ENCODE results near the gene ANKRD49. TPM values are rescaled to one million over a fixed set of nuclear protein-coding genes. Genes with fewer than 3 reads are reported as not detected.
A peak's percentile ranks its signal among the peaks of the same experiment; 100 is the strongest.

ANKRD49 gene
- polyA plus RNA-seq = 10 to 100 TPM; 19.4 to 26.4 (median 19.9) TPM

GRCh38 chr11:94493281-94494125 lies at the start of gene ANKRD49, which contains the start of gene MRE11:
Gene ANKRD49 (plus strand): TSS chr11:94493984. CDS start chr11:94496694, 2,710 bp downstream.
Gene MRE11 (minus strand): TSS chr11:94493844. CDS start chr11:94492801, 1,043 bp downstream.
- DNase-seq = peak; percentile 96 to 97 (median 97)
- peaks cover 32 to 47% of the 10 kb centered on the region in 2 donors for H3K4me1 Mint-ChIP-seq
- H3K4me3 Mint-ChIP-seq = peak within 1 kb of the TSS; percentile 95 to 98 (median 97)
- H3K27ac Mint-ChIP-seq = peak within 1 kb of the TSS; percentile 93 to 98 (median 96)
- no peaks in the 10 kb centered on the region for H3K9me3 Mint-ChIP-seq
- peaks cover 0 to 9% (median 8%) of the 10 kb centered on the region in 3 donors for H3K27me3 Mint-ChIP-seq (ENCODE audit: low read depth in 3 of 3)
- peaks cover 15 to 32% (median 23%) of the 10 kb centered on the region in 3 donors for H3K36me3 Mint-ChIP-seq

GRCh38 chr11:94445641-94446040 lies 48.1 kb upstream of the ANKRD49 start:
- no peak for DNase-seq
- peaks cover 0 to 2% (median 0%) of the 10 kb centered on the region in 3 donors for H3K27me3 Mint-ChIP-seq (ENCODE audit: low read depth in 3 of 3)
- H3K4me1 Mint-ChIP-seq = peaks cover 0 to 12% of the 10 kb centered on the region in 2 donors
- H3K9me3 Mint-ChIP-seq = no peaks in the 10 kb centered on the region
- H3K4me3 Mint-ChIP-seq = no peak overlapping the region
- H3K36me3 Mint-ChIP-seq = peaks cover 27 to 41% (median 33%) of the 10 kb centered on the region in 3 donors
- H3K27ac Mint-ChIP-seq = no peak overlapping the region

- Mint-ChIP-seq H3K4me1 (peaks cover 0 to 14% of the 10 kb centered on the region in 2 donors), H3K4me3 (no peak overlapping the region), H3K27ac (no peak overlapping the region), H3K36me3 (peaks cover 21 to 37% (median 30%) of the 10 kb centered on the region in 3 donors), H3K9me3 (no peaks in the 10 kb centered on the region), H3K27me3 (ENCODE audit: low read depth in 3 of 3) (no peaks in the 10 kb centered on the region)
- no peak for DNase-seq
These were observed 46.6 kb upstream of the ANKRD49 start for GRCh38 chr11:94447149-94447548.

- Mint-ChIP-seq H3K4me1 (peaks cover 14 to 23% of the 10 kb centered on the region in 2 donors), H3K27me3 (ENCODE audit: low read depth in 3 of 3) (no peaks in the 10 kb centered on the region), H3K4me3 (no peak overlapping the region), H3K36me3 (peaks cover 17 to 39% (median 26%) of the 10 kb centered on the region in 3 donors), H3K27ac (no peak overlapping the region), H3K9me3 (no peaks in the 10 kb centered on the region)
- DNase-seq = no peak
These were observed 44.8 kb upstream of the ANKRD49 start for GRCh38 chr11:94449029-94449428.

- peaks cover 13 to 35% (median 22%) of the 10 kb centered on the region in 3 donors for H3K36me3 Mint-ChIP-seq
- peaks cover 14 to 23% of the 10 kb centered on the region in 2 donors for H3K4me1 Mint-ChIP-seq
- no peaks in the 10 kb centered on the region for H3K27me3 Mint-ChIP-seq (ENCODE audit: low read depth in 3 of 3)
- no peak overlapping the region for H3K4me3 Mint-ChIP-seq
- no peaks in the 10 kb centered on the region for H3K9me3 Mint-ChIP-seq
- no peak for DNase-seq
- H3K27ac Mint-ChIP-seq = no peak overlapping the region
These were observed 44.3 kb upstream of the ANKRD49 start for GRCh38 chr11:94449437-94449836.

GRCh38 chr11:94450048-94450447 lies 43.7 kb upstream of the ANKRD49 start:
- H3K36me3 Mint-ChIP-seq = peaks cover 12 to 33% (median 20%) of the 10 kb centered on the region in 3 donors

GRCh38 chr11:94452988-94453387 lies 40.8 kb upstream of the ANKRD49 start:
- Mint-ChIP-seq H3K9me3 (no peaks in the 10 kb centered on the region), H3K4me1 (peaks cover 14 to 23% of the 10 kb centered on the region in 2 donors)

More at GRCh38 chr11:94450048-94450447, 43.7 kb upstream of the ANKRD49 start:
- Mint-ChIP-seq H3K27me3 (ENCODE audit: low read depth in 3 of 3) (no peaks in the 10 kb centered on the region), H3K9me3 (no peaks in the 10 kb centered on the region), H3K4me1 (peaks cover 14 to 23% of the 10 kb centered on the region in 2 donors), H3K27ac (no peak overlapping the region), H3K4me3 (no peak overlapping the region)
- DNase-seq = no peak

GRCh38 chr11:94454301-94454700 lies 39.5 kb upstream of the ANKRD49 start:
- no peaks in the 10 kb centered on the region for H3K9me3 Mint-ChIP-seq
- H3K27me3 Mint-ChIP-seq (ENCODE audit: low read depth in 3 of 3) = no peaks in the 10 kb centered on the region
- H3K27ac Mint-ChIP-seq = no peak overlapping the region
- DNase-seq = no peak
- peaks cover 14 to 32% (median 16%) of the 10 kb centered on the region in 3 donors for H3K36me3 Mint-ChIP-seq
- H3K4me3 Mint-ChIP-seq = no peak overlapping the region
- peaks cover 14 to 23% of the 10 kb centered on the region in 2 donors for H3K4me1 Mint-ChIP-seq

More at GRCh38 chr11:94452988-94453387, 40.8 kb upstream of the ANKRD49 start:
- Mint-ChIP-seq H3K27ac (peak overlapping the region in 3 of 6 donors; percentile 12 to 41 (median 20)), H3K27me3 (ENCODE audit: low read depth in 3 of 3) (no peaks in the 10 kb centered on the region), H3K36me3 (peaks cover 16 to 33% (median 17%) of the 10 kb centered on the region in 3 donors), H3K4me3 (peak overlapping the region in 2 of 5 donors; percentile 13 to 42)
- DNase-seq = no peak

GRCh38 chr11:94455861-94456260 lies 37.9 kb upstream of the ANKRD49 start:
- Mint-ChIP-seq H3K9me3 (no peaks in the 10 kb centered on the region), H3K4me1 (peaks cover 14 to 23% of the 10 kb centered on the region in 2 donors), H3K27me3 (ENCODE audit: low read depth in 3 of 3) (peaks cover 0 to 2% (median 0%) of the 10 kb centered on the region in 3 donors), H3K4me3 (no peak overlapping the region), H3K27ac (peak overlapping the region in 2 of 6 donors; percentile 1 to 19), H3K36me3 (peaks cover 21 to 39% (median 23%) of the 10 kb centered on the region in 3 donors)
- DNase-seq = no peak

- no peak for DNase-seq
- Mint-ChIP-seq H3K4me1 (peaks cover 15 to 16% of the 10 kb centered on the region in 2 donors), H3K36me3 (peaks cover 25 to 48% (median 28%) of the 10 kb centered on the region in 3 donors), H3K27ac (peak overlapping the region in 3 of 6 donors; percentile 25 to 53 (median 49)), H3K9me3 (no peaks in the 10 kb centered on the region), H3K27me3 (ENCODE audit: low read depth in 3 of 3) (peaks cover 0 to 2% (median 0%) of the 10 kb centered on the region in 3 donors), H3K4me3 (no peak overlapping the region)
These were observed 36.4 kb upstream of the ANKRD49 start for GRCh38 chr11:94457118-94458029.

- Mint-ChIP-seq H3K4me3 (no peak overlapping the region), H3K9me3 (no peaks in the 10 kb centered on the region), H3K36me3 (peaks cover 36 to 55% (median 42%) of the 10 kb centered on the region in 3 donors), H3K4me1 (peaks cover 4 to 12% of the 10 kb centered on the region in 2 donors), H3K27ac (no peak overlapping the region), H3K27me3 (ENCODE audit: low read depth in 3 of 3) (peaks cover 0 to 2% (median 0%) of the 10 kb centered on the region in 3 donors)
- no peak for DNase-seq
These were observed 34.2 kb upstream of the ANKRD49 start for GRCh38 chr11:94459576-94459975.

GRCh38 chr11:94469416-94469815 lies 24.4 kb upstream of the ANKRD49 start:
- DNase-seq = no peak
- peaks cover 0 to 9% (median 2%) of the 10 kb centered on the region in 3 donors for H3K27me3 Mint-ChIP-seq (ENCODE audit: low read depth in 3 of 3)
- H3K36me3 Mint-ChIP-seq = peaks cover 28 to 34% (median 33%) of the 10 kb centered on the region in 3 donors
- no peaks in the 10 kb centered on the region for H3K9me3 Mint-ChIP-seq
- H3K4me3 Mint-ChIP-seq = no peak overlapping the region
- no peak overlapping the region for H3K27ac Mint-ChIP-seq
- H3K4me1 Mint-ChIP-seq = peaks cover 20 to 29% of the 10 kb centered on the region in 2 donors
